Esophagus squamous epithelium (tissue), 4 donors: Measurements from ENCODE around the gene TROAP.

Experiments
- POLR2A ChIP-seq, 4 donors: fragments of 450-650 bp; IDR thresholded peaks; one replicate each; pipeline ENCODE4 v1.6.1; 2017; ENCODE audit warnings: antibody characterized with exemption in 4 of 4, mild to moderate bottlenecking in 4 of 4, moderate library complexity in 3 of 4
- TF ChIP-seq, protein P1 (sequence below), 6 experiments: fragments of 450-650 bp in 4 of 6; fragments of 200-600 bp in 2 of 6; sonication (generic) in 2 of 6; IDR thresholded peaks; one replicate each; pipeline ENCODE4 v1.5.1; 2016 to 2019; ENCODE audit warnings: antibody characterized with exemption in 6 of 6, mild to moderate bottlenecking in 4 of 6, moderate library complexity in 4 of 6

DNA sequence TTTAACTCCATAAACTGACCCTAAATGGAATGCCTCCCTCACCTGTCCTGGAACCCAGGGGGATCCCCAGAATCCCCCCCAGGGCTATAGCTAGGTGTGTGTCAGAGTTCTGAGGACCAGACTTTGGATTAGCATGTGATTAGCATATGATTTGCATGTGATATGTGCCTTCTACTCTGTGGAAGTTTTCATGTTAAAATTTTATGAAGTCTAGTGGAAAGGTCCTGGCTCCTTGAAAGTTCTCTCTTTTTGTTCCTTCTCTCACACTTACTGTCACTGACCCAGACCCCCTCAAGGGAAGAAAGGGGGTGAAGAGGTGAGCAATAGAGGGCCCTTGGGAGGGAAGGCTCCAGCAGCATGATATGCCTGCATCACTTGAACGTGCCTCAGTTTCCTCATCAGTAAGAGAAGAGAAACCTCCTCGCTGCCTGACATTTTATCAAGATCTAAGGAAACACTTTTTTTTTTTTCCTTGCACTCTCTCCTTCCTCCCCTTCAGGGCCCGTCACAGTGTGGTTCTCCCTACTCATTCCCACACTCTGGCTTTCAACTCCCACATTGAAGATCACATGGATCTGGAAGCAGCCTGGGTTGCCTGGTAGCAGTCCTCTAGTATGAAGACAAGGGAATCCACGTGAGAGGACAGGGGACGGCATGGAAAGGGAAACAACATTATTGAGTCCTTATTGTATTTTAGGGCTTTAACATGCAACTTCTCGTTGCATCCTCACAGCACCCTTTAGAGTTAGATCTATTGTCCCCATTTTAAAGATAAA, 17.2 kb downstream of the TROAP start:
- TF ChIP-seq, protein P1, sequence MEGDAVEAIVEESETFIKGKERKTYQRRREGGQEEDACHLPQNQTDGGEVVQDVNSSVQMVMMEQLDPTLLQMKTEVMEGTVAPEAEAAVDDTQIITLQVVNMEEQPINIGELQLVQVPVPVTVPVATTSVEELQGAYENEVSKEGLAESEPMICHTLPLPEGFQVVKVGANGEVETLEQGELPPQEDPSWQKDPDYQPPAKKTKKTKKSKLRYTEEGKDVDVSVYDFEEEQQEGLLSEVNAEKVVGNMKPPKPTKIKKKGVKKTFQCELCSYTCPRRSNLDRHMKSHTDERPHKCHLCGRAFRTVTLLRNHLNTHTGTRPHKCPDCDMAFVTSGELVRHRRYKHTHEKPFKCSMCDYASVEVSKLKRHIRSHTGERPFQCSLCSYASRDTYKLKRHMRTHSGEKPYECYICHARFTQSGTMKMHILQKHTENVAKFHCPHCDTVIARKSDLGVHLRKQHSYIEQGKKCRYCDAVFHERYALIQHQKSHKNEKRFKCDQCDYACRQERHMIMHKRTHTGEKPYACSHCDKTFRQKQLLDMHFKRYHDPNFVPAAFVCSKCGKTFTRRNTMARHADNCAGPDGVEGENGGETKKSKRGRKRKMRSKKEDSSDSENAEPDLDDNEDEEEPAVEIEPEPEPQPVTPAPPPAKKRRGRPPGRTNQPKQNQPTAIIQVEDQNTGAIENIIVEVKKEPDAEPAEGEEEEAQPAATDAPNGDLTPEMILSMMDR (IDR thresholded peaks at IDR 0.05): no peak
- TF ChIP-seq POLR2A (IDR thresholded peaks at IDR 0.05): no peak
